GM19438 (cell line): ENCODE results near the gene ODAM.
"Not testable (repeated sequence)": the region's sequence is repeated elsewhere in the genome, so short reads cannot be mapped to it uniquely, and the experiment has no call there.

Experiments
- ATAC-seq: cut with Tn5 transposase; IDR thresholded peaks from one replicate; pipeline ENCODE4 v1.9.1; 2021; ENCODE audit warnings: low read depth; ENCODE audit not compliant: unreplicated experiment

Gene ODAM

GRCh38 chr4:70216550-70216949 is 21.0 kb downstream of the ODAM start:
- ATAC-seq: not testable (repeated sequence)

GRCh38 chr4:70221389-70221788 is 25.9 kb downstream of the ODAM start:
- not testable (repeated sequence) for ATAC-seq

- not testable (repeated sequence) for ATAC-seq
These were observed 26.3 kb downstream of the ODAM start for GRCh38 chr4:70221818-70222217.

- no peak for ATAC-seq
These were observed 30.3 kb downstream of the ODAM start, which contains the start of gene FDCSP for GRCh38 chr4:70225824-70226223. Gene FDCSP, plus strand, starts transcription at chr4:70226124. Its CDS starts 5,071 bp downstream, at chr4:70231195.

GRCh38 chr4:70236125-70236524 is 40.6 kb downstream of the ODAM start:
- no peak for ATAC-seq

GRCh38 chr4:70239131-70239883 is 43.8 kb downstream of the ODAM start:
- no peak for ATAC-seq

GRCh38 chr4:70239884-70240591 is 44.5 kb downstream of the ODAM start:
- no peak for ATAC-seq

GRCh38 chr4:70242297-70242696 is 46.8 kb downstream of the ODAM start, which contains the start of gene CSN3:
Gene CSN3, plus strand, starts transcription at chr4:70242597. Its CDS starts 2,223 bp downstream, at chr4:70244820.
- ATAC-seq: not testable (repeated sequence)

GRCh38 chr4:70243091-70243490 is 47.6 kb downstream of the ODAM start:
- no peak for ATAC-seq

GRCh38 chr4:70251250-70251944 is 55.9 kb downstream of the ODAM start:
- no peak for ATAC-seq

GRCh38 chr4:70251945-70252277 is 56.4 kb downstream of the ODAM start:
- no peak for ATAC-seq
